ENCODE measurements around the gene IGDCC3.

The IGDCC3 gene

GRCh38 chr15:65386376-65386775 lies 8.6 kb upstream of the IGDCC3 start:
- no peak for DNase-seq

GRCh38 chr15:65385870-65386258 lies 8.1 kb upstream of the IGDCC3 start:
- DNase-seq: no peak

GRCh38 chr15:65384895-65385869 lies 7.4 kb upstream of the IGDCC3 start:
- DNase-seq: peak; percentile 87

GRCh38 chr15:65384505-65384894 lies 6.7 kb upstream of the IGDCC3 start:
- no peak for DNase-seq

GRCh38 chr15:65383991-65384390 lies 6.2 kb upstream of the IGDCC3 start:
- DNase-seq: no peak

GRCh38 chr15:65383456-65383855 lies 5.7 kb upstream of the IGDCC3 start:
- DNase-seq: no peak

- no peak for DNase-seq
Observed at GRCh38 chr15:65382921-65383320, 5.1 kb upstream of the IGDCC3 start.

GRCh38 chr15:65382146-65382491 lies 4.3 kb upstream of the IGDCC3 start:
- no peak for DNase-seq

GRCh38 chr15:65381445-65382145 lies 3.8 kb upstream of the IGDCC3 start:
- no peak for DNase-seq

- no peak for DNase-seq
Observed at GRCh38 chr15:65379986-65380385, 2.2 kb upstream of the IGDCC3 start.

GRCh38 chr15:65377105-65377975 lies 462 bp downstream of the IGDCC3 start:
- DNase-seq: no peak

- no peak for DNase-seq
Observed at GRCh38 chr15:65376767-65377104, 1.1 kb downstream of the IGDCC3 start.

GRCh38 chr15:65375871-65376607 lies 1.8 kb downstream of the IGDCC3 start:
- DNase-seq: no peak

- no peak for DNase-seq
Observed at GRCh38 chr15:65374821-65375401, 2.9 kb downstream of the IGDCC3 start.

GRCh38 chr15:65374334-65374733 lies 3.5 kb downstream of the IGDCC3 start:
- DNase-seq: no peak

GRCh38 chr15:65373163-65373651 lies 4.6 kb downstream of the IGDCC3 start:
- no peak for DNase-seq

- no peak for DNase-seq
Observed at GRCh38 chr15:65372787-65373067, 5.1 kb downstream of the IGDCC3 start.

- no peak for DNase-seq
Observed at GRCh38 chr15:65371976-65372786, 5.6 kb downstream of the IGDCC3 start.

GRCh38 chr15:65370885-65371284 lies 6.9 kb downstream of the IGDCC3 start:
- DNase-seq: no peak

- DNase-seq: no peak
Observed at GRCh38 chr15:65369651-65370050, 8.2 kb downstream of the IGDCC3 start.

GRCh38 chr15:65369212-65369547 lies 8.6 kb downstream of the IGDCC3 start:
- no peak for DNase-seq

Data from activated naive CD4-positive, alpha-beta T cell treated with Interleukin-2 at 50 U/mL for 16 hours (primary cell).